GM10248 (cell line): ENCODE data around the gene RAB40C.

Experiments used
- CTCF ChIA-PET: fragments of 300-600 bp; sonication (Branson Sonifier 250); formaldehyde crosslinking; extraction: SDS; loops from one replicate; lab custom pipeline; 2021; ENCODE audit warnings: antibody characterized with exemption; lab: Yijun Ruan, JAX
- POLR2A ChIA-PET: fragments of 350-650 bp; sonication (Branson Sonifier 250); formaldehyde crosslinking; extraction: SDS; loops from one replicate; lab custom pipeline; 2020; ENCODE audit warnings: antibody characterized with exemption; lab: Yijun Ruan, JAX
- DNase-seq: peaks from one replicate; pipeline ENCODE4 v3.0.0; 2012; ENCODE audit errors: extremely low spot score
- TF ChIP-seq, protein P1 (sequence below): IDR thresholded peaks from 2 replicates; pipeline ENCODE4 v1.5.1; 2012; ENCODE audit warnings: mild to moderate bottlenecking, low read depth; ENCODE audit errors: extremely low read depth, missing control alignments, control extremely low read depth

The RAB40C gene

DNA sequence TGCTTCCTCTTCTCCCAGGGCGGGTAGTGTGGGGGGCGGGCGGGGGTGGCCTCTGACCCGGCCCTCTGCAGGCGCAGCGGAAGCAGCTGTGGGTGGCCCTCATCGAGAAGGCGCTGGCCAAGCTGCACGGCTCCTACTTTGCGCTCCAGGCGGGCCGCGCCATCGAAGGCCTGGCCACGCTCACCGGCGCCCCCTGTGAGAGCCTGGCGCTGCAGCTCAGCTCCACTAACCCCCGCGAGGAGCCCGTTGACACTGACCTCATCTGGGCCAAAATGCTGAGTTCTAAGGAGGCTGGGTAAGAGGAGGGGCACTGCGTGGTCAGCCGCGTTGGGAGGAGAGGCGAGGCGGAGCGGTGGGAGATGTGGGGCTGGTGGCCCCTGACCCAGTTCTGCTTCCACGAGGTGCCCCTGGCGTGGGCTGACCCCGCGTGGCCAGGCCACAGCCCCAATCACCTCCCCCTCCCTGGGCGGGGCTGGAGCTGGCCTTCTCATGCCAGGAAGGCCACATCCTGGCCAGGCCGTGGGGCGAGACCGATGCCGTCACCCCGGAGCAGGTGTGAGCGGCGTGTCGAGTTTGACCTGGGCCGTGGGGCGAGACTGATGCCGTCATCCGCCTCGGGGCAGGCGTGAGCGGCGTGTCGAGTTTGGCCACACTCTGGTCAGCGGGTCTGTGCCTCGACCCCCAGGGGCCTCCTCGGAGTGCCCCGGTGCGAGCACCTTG lies 40.2 kb upstream of the RAB40C start:
- ChIA-PET POLR2A (no interaction called here), CTCF (interaction anchor here (1.1 kb wide), 1 partner anchor 13 kb away, joined by 3 read pairs; no protein-coding TSS in a partner anchor)
- TF ChIP-seq, protein P1, sequence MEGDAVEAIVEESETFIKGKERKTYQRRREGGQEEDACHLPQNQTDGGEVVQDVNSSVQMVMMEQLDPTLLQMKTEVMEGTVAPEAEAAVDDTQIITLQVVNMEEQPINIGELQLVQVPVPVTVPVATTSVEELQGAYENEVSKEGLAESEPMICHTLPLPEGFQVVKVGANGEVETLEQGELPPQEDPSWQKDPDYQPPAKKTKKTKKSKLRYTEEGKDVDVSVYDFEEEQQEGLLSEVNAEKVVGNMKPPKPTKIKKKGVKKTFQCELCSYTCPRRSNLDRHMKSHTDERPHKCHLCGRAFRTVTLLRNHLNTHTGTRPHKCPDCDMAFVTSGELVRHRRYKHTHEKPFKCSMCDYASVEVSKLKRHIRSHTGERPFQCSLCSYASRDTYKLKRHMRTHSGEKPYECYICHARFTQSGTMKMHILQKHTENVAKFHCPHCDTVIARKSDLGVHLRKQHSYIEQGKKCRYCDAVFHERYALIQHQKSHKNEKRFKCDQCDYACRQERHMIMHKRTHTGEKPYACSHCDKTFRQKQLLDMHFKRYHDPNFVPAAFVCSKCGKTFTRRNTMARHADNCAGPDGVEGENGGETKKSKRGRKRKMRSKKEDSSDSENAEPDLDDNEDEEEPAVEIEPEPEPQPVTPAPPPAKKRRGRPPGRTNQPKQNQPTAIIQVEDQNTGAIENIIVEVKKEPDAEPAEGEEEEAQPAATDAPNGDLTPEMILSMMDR = no peak
- no peak for DNase-seq

DNA sequence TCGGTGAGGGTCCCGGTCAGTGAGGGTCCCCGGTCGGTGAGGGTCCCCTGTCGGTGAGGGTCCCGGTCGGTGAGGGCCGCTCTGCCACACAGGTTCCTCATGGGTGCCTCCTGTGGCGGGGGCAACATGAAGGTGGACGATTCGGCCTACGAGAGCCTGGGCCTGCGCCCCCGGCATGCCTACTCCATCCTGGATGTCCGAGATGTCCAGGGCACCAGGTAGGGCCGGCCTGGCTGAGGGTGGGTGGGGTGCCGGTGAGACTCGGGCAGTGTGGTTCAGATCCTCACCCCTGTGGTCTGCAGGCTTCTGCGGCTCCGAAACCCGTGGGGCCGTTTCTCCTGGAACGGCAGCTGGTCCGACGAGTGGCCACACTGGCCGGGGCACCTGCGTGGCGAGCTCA lies 38.7 kb upstream of the RAB40C start:
- CTCF ChIA-PET = no interaction called here
- no peak for DNase-seq

DNA sequence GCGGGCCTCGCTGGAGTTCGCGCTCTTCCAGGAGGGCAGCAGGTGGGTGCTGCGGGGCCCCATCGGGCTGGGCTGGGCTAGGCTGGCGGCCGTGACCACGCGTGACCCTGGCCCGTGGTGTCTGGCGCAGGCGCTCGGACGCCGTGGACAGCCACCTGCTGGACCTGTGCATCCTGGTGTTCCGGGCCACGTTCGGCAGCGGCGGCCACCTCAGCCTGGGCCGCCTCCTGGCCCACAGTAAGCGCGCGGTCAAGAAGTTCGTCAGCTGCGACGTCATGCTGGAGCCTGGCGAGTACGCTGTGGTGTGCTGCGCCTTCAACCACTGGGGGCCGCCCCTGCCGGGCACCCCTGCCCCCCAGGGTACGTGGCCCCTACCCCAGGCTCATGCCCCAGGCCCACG lies 37.7 kb upstream of the RAB40C start:
- no peak for DNase-seq
- TF ChIP-seq, protein P1 = no peak
- POLR2A ChIA-PET = no interaction called here
- CTCF ChIA-PET = no interaction called here

More for the DNA sequence above, 38.7 kb upstream of the RAB40C start:
- POLR2A ChIA-PET = no interaction called here
- TF ChIP-seq, protein P1 = no peak

DNA sequence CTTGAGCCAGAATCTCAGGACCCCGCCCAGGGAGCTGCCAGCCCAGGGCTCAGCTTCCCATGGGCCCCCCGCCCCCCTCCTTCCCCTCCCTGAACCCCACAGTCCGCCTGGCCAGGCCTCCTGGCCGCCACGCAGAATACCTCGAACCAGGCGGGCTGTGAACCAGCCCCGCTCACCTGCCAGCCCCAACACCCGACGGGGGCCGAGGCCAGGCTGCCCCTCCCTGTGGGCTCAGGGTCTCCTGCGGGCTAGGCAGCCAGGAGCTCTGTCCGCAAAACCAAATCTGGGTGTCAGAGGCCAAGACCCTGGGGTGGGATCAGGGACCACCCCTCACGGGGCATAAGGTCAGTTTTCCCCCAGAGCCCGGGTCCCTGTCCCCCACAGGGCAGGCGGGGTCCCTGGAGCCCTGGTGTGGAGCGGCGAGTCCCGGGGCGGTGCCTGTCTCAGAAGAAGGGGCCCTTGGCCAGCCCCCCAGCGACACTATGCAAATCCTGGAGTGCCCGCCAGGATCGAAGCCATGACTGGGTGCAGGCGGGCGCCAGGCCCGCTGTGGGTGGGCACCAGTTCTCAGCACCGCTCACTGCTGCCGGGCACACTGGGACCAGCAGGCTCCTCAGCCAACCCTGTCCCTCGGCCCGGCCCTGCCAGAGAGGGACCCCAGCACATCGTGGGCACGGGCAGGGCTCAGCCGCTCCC lies 36.1 kb upstream of the RAB40C start:
- DNase-seq = no peak
- TF ChIP-seq, protein P1 = no peak
- POLR2A ChIA-PET = interaction anchor here (0.6 kb wide), 1 partner anchor 11 kb away, joined by 3 read pairs; no protein-coding TSS in a partner anchor
- CTCF ChIA-PET = interaction anchor here (1.0 kb wide), 1 partner anchor 11 kb away, joined by 3 read pairs; no protein-coding TSS in a partner anchor

DNA sequence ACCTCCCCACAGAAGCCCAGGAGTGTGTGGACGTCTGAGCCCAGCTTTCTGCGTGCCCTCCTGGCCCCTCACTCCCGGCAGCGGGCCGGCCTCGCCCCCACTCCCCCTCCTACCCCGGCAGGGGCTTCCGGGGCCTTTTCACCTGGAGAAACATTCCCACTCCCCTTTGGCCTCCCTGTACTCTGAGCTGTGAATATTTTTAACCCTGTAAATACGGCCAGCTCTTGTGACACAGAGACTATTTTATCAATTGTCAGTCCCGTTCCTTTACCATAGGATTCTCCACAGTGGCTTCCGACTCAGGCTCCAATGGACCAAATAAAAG lies 35.6 kb upstream of the RAB40C start:
- no peak for DNase-seq
- ChIA-PET POLR2A (no interaction called here), CTCF (interaction anchor here (1.0 kb wide), 1 partner anchor 12 kb away, joined by 3 read pairs; no protein-coding TSS in a partner anchor)
- TF ChIP-seq, protein P1 = no peak

DNA sequence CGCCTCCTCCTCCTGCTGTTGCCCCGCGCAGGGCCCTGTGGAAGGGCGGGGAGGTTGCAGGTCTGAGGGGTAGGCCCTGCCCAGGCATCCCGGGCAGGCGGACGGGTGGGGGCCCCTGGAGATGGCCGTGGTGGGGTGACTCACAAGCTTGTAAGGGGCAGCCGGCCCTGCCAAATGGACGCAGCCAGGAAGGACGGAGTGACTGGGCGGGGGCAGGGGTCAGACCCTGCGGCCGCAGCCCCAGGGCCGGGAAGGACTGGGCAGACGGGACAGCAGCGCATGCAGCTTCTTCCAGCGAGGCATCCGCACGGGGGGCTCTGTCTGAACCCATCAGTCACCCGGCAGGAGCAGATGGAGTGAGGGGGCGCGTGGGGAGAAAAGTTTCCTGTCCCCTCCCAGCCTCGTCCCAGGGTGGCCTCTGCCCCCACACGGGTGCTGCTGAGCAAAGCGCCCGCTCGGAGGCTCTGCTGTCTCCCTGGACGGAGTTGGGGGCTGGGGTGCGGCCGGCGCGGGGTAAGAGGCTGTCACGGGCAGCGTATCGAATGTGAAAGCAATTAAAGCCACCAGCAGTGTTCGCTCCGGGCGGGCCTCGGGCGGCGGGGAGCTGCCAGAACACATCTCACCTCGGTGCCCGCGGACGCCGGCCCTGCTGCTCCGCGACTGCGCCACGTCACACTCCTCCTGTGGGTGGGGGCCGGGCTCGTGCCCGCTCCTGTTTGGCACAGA lies 35.1 kb upstream of the RAB40C start:
- ChIA-PET POLR2A (no interaction called here), CTCF (interaction anchor here (1.0 kb wide), 1 partner anchor 12 kb away, joined by 3 read pairs; no protein-coding TSS in a partner anchor)
- DNase-seq = no peak
- TF ChIP-seq, protein P1 = no peak
